ENCODE data around the gene LGALS8. TPM values are rescaled to one million over a fixed set of nuclear protein-coding genes. Genes with fewer than 3 reads are reported as not detected.

Gene LGALS8
- total RNA-seq, 4 donors from 2014 or later = 62.0 to 93.3 (median 76.8) TPM

- H3K9me3 ChIP-seq = no peaks in the 10 kb centered on the region
- no peaks in the 10 kb centered on the region for H3K4me1 ChIP-seq
- no peak overlapping the region for H3K4me3 ChIP-seq
- TF ChIP-seq CTCF (IDR thresholded peaks at IDR 0.05) = no peak
- TF ChIP-seq EP300 (IDR thresholded peaks at IDR 0.05) = no peak
- no peak for TF ChIP-seq POLR2A (IDR thresholded peaks at IDR 0.05)
- 38 to 45% methylated on average over 10 of the region's 10 CpGs for WGBS, 2 donors
- no peaks in the 10 kb centered on the region for H3K27me3 ChIP-seq
- H3K27ac ChIP-seq = no peak overlapping the region
- DNase-seq (ENCODE audit: low spot score in 2 of 2) = no peak
- H3K36me3 ChIP-seq = no peaks in the 10 kb centered on the region
Observed at GRCh38 chr1:236494586-236495466, 29.0 kb upstream of the LGALS8 start.

GRCh38 chr1:236495467-236496112 is 28.2 kb upstream of the LGALS8 start:
- Histone ChIP-seq H3K4me1 (no peaks in the 10 kb centered on the region), H3K36me3 (no peaks in the 10 kb centered on the region), H3K9me3 (no peaks in the 10 kb centered on the region), H3K27ac (no peak overlapping the region), H3K27me3 (no peaks in the 10 kb centered on the region), H3K4me3 (no peak overlapping the region)
- TF ChIP-seq POLR2A (IDR thresholded peaks at IDR 0.05) (no peak), CTCF (IDR thresholded peaks at IDR 0.05) (no peak), EP300 (IDR thresholded peaks at IDR 0.05) (no peak)
- 58 to 63% methylated on average over 10 to 11 of the region's 11 CpGs for WGBS, 2 donors
- DNase-seq (ENCODE audit: low spot score in 2 of 2) = no peak

GRCh38 chr1:236497908-236498307 is 25.9 kb upstream of the LGALS8 start:
- H3K27ac ChIP-seq = no peak overlapping the region
- H3K9me3 ChIP-seq = no peaks in the 10 kb centered on the region
- TF ChIP-seq EP300 (IDR thresholded peaks at IDR 0.05) = no peak
- no peak for TF ChIP-seq POLR2A (IDR thresholded peaks at IDR 0.05)
- TF ChIP-seq CTCF (IDR thresholded peaks at IDR 0.05) = no peak
- H3K4me3 ChIP-seq = no peak overlapping the region
- 73 to 79% methylated on average over 5 to 6 of the region's 6 CpGs for WGBS, 2 donors
- no peak for DNase-seq (ENCODE audit: low spot score in 2 of 2)
- no peaks in the 10 kb centered on the region for H3K36me3 ChIP-seq
- peaks cover 0 to 6% (median 0%) of the 10 kb centered on the region in 4 donors for H3K4me1 ChIP-seq
- no peaks in the 10 kb centered on the region for H3K27me3 ChIP-seq

DNA sequence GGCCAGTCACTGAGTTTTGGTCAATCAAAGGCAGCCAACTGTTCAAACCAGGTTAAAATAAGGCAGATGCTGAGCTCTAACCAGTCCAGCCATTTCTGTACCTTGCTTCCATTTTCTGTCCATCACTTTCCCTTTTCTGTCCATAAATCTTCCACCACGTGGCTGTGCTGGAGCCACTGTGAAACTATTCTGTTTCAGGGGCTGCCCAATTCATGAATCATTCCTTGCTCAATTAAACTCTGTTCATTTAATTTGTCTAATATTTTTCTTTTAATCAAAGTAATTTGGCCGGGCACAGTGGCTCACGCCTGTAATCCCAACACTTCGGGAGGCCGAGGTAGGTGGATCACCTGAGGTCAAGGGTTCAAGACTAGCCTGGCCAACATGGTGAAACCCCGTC is 22.7 kb upstream of the LGALS8 start:
- no peaks in the 10 kb centered on the region for H3K9me3 ChIP-seq
- TF ChIP-seq POLR2A (IDR thresholded peaks at IDR 0.05) (no peak), EP300 (IDR thresholded peaks at IDR 0.05) (no peak), CTCF (IDR thresholded peaks at IDR 0.05) (no peak)
- H3K4me3 ChIP-seq = no peak overlapping the region
- no peak overlapping the region for H3K27ac ChIP-seq
- H3K4me1 ChIP-seq = peaks cover 0 to 12% (median 0%) of the 10 kb centered on the region in 4 donors
- no peaks in the 10 kb centered on the region for H3K27me3 ChIP-seq
- H3K36me3 ChIP-seq = no peaks in the 10 kb centered on the region
- 86 to 87% methylated on average over 6 of the region's 6 CpGs for WGBS, 2 donors
- DNase-seq (ENCODE audit: low spot score in 2 of 2) = no peak

GRCh38 chr1:236502579-236502971 is 21.2 kb upstream of the LGALS8 start:
- Histone ChIP-seq H3K4me1 (peaks cover 0 to 12% (median 0%) of the 10 kb centered on the region in 4 donors), H3K36me3 (no peaks in the 10 kb centered on the region), H3K27ac (peak overlapping the region in 1 of 4 donors; percentile 76), H3K27me3 (no peaks in the 10 kb centered on the region), H3K4me3 (peak overlapping the region in 2 of 4 donors; percentile 32 to 46), H3K9me3 (no peaks in the 10 kb centered on the region)
- TF ChIP-seq EP300 (IDR thresholded peaks at IDR 0.05) = no peak
- TF ChIP-seq POLR2A (IDR thresholded peaks at IDR 0.05) = no peak
- no peak for TF ChIP-seq CTCF (IDR thresholded peaks at IDR 0.05)
- 22 to 29% methylated on average over 2 of the region's 2 CpGs for WGBS, 2 donors
- DNase-seq (ENCODE audit: low spot score in 2 of 2) = no peak
